ENCODE results near the gene RPP25. TPM values are rescaled to one million over a fixed set of nuclear protein-coding genes. Genes with fewer than 3 reads are reported as not detected.
A peak's percentile ranks its signal among the peaks of the same experiment; 100 is the strongest.

Gene RPP25
- total RNA-seq, 2 experiments from 2014 or later: 0.14 to 0.45 TPM

DNA sequence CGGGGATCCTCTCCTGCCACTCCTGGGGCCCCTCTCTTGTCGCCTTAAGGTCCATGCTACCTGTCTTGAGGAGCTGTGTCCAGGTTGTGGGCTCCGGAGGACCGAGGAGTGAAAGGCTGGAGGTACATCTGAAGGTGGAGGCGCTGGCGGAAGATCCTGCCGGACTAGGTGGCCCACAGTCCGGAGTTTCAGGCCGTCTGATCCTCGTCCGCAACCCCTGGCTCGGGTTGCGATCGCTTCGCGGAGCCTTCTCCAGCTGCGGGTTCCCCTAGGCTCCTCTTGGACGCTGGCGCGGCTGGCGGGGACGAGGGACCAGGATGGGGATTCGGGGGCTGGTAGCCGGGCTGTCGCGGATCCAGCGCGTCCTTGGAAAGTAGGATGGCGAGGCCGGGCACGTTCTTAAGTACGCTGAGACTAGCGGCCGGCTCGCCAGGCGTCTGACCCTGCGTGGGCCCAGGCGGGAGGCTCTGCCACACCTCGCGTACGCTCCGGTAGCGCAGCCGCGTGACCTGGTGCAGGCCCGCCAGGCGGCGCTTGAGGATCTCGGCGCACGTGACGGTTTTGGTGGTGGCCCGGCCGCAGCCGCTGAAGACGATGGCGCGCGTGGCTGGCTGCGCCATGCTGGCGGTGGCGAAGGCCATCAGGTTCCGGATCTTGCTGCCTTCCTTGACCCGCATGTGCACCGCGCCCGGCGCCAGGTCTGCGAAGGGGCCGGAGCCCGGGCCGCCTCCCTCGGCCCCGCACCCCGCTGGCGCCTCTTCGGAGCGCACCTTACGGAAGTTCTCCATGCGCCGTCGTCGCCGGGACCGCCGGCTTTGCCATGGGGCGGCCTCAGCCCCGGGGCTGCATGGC is 550 bp downstream of the RPP25 start:
- Mint-ChIP-seq H3K36me3 (ENCODE audit: low read depth) (no peaks in the 10 kb centered on the region), H3K9me3 (no peaks in the 10 kb centered on the region), H3K27me3 (peaks cover 29% of the 10 kb centered on the region), H3K4me1 (ENCODE audit: low read depth) (peaks cover 21% of the 10 kb centered on the region), H3K27ac (no peak overlapping the region), H3K4me3 (no peak overlapping the region)
- peak; percentile 68 for ATAC-seq (ENCODE audit: poor library complexity)
- peak; percentile 38 to 85 (median 58) for DNase-seq
- H3K27me3 ChIP-seq (ENCODE audit: control insufficient read depth in 1 of 2, insufficient read depth in 2 of 2, low read length in 2 of 2): peaks cover 36 to 37% of the 10 kb centered on the region in 2 experiments
- H3K4me1 ChIP-seq (ENCODE audit: insufficient read depth, low read length): peaks cover 41% of the 10 kb centered on the region
- H3K27ac ChIP-seq (ENCODE audit: low read depth in 1 of 2, low read length in 2 of 2): no peak overlapping the region
- H3K9me3 ChIP-seq (ENCODE audit: control insufficient read depth in 1 of 2, insufficient read depth in 1 of 2, low read length in 2 of 2): peaks cover 0 to 13% of the 10 kb centered on the region in 2 experiments
- POLR2A ChIA-PET: interaction anchor here (0.8 to 2.8 kb wide), 15 partner anchors 15 to 498 kb away, joined by 3 to 11 read pairs (median 4); partner anchors contain the start of genes C15orf39, CLK3, COX5A and FAM219B
- H3K4me3 ChIP-seq (ENCODE audit: low read length): peak overlapping the region; percentile 25
- TF ChIP-seq, protein P1, sequence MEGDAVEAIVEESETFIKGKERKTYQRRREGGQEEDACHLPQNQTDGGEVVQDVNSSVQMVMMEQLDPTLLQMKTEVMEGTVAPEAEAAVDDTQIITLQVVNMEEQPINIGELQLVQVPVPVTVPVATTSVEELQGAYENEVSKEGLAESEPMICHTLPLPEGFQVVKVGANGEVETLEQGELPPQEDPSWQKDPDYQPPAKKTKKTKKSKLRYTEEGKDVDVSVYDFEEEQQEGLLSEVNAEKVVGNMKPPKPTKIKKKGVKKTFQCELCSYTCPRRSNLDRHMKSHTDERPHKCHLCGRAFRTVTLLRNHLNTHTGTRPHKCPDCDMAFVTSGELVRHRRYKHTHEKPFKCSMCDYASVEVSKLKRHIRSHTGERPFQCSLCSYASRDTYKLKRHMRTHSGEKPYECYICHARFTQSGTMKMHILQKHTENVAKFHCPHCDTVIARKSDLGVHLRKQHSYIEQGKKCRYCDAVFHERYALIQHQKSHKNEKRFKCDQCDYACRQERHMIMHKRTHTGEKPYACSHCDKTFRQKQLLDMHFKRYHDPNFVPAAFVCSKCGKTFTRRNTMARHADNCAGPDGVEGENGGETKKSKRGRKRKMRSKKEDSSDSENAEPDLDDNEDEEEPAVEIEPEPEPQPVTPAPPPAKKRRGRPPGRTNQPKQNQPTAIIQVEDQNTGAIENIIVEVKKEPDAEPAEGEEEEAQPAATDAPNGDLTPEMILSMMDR (IDR thresholded peaks at IDR 0.05): peak; percentile 50
- CTCF ChIA-PET: interaction anchor here (0.8 to 1.4 kb wide), 3 partner anchors 32 to 582 kb away, joined by 3 read pairs; partner anchors contain the start of gene C15orf39
- no peaks in the 10 kb centered on the region for H3K36me3 ChIP-seq (ENCODE audit: insufficient read depth, low read length)
- intact Hi-C loops (cut with DNase I, micrococcal nuclease): loop anchor here (2.0 to 10.0 kb wide), 4 partner anchors 15 to 581 kb away; partner anchors contain the start of gene SCAMP5 (in 1 of the 2)

DNA sequence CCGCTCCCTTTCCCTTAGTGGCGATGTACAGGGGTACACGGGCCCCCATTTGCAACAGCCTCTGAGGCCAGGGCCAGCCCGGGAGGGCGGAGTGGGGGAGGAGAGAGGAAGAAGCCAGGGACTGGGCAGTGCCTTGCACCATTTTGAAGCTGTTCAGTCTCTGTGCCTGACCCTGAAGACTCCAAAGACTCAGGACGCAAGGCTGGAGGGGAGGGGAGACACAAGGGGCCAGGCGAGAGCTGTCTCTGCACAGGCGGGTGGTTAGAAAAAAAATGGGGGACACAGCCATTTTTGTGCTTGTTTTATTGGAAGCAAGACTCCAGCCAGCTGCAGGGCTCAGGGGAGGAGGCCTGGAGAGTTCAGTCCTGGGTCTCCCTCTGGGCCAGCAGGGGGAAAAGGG is 1.6 kb downstream of the RPP25 start:
- CTCF ChIA-PET: interaction anchor here (0.8 to 1.0 kb wide), 2 partner anchors 33 to 581 kb away, joined by 3 read pairs; no protein-coding TSS in a partner anchor
- H3K4me1 Mint-ChIP-seq (ENCODE audit: low read depth): peaks cover 26% of the 10 kb centered on the region
- Histone ChIP-seq H3K36me3 (ENCODE audit: insufficient read depth, low read length) (no peaks in the 10 kb centered on the region), H3K4me1 (ENCODE audit: insufficient read depth, low read length) (peaks cover 41% of the 10 kb centered on the region), H3K4me3 (ENCODE audit: low read length) (no peak overlapping the region), H3K27ac (ENCODE audit: low read depth in 1 of 2, low read length in 2 of 2) (no peak overlapping the region), H3K9me3 (ENCODE audit: control insufficient read depth in 1 of 2, insufficient read depth in 1 of 2, low read length in 2 of 2) (peaks cover 0 to 13% of the 10 kb centered on the region in 2 experiments), H3K27me3 (ENCODE audit: control insufficient read depth in 1 of 2, insufficient read depth in 2 of 2, low read length in 2 of 2) (peaks cover 33 to 36% of the 10 kb centered on the region in 2 experiments)
- H3K4me3 Mint-ChIP-seq: peak overlapping the region; percentile 20
- H3K27me3 Mint-ChIP-seq: peaks cover 27% of the 10 kb centered on the region
- no peak for ATAC-seq (ENCODE audit: poor library complexity)
- DNase-seq: no peak
- no peaks in the 10 kb centered on the region for H3K9me3 Mint-ChIP-seq
- intact Hi-C loops (cut with DNase I, micrococcal nuclease): loop anchor here (2.0 to 10.0 kb wide), 3 partner anchors 14 to 580 kb away; no protein-coding TSS in a partner anchor
- POLR2A ChIA-PET: no interaction called here
- no peak overlapping the region for H3K27ac Mint-ChIP-seq
- H3K36me3 Mint-ChIP-seq (ENCODE audit: low read depth): no peaks in the 10 kb centered on the region
- TF ChIP-seq, protein P1 (IDR thresholded peaks at IDR 0.05): no peak

DNA sequence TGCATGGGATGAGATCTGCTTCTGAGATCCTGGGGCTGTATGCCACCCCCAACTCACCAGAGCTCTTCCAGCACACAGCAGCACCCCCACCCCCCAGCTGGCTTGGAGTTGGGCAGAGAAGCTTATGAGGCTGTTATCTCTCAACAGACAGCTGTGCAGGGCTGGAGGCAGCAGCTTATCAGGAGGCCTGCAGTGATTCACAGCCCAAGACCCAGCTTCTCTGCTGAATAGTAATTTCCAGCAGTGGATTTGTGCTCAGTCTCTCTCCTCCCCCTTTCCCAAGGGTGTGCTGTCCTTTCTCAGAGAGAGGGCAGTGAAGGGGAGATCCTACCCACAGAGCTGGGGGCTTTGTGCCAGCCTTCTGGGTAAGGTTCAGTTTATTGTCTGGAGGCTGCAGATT is 2.1 kb downstream of the RPP25 start:
- Histone ChIP-seq H3K27ac (ENCODE audit: low read depth in 1 of 2, low read length in 2 of 2) (no peak overlapping the region), H3K27me3 (ENCODE audit: control insufficient read depth in 1 of 2, insufficient read depth in 2 of 2, low read length in 2 of 2) (peaks cover 28 to 34% of the 10 kb centered on the region in 2 experiments), H3K9me3 (ENCODE audit: control insufficient read depth in 1 of 2, insufficient read depth in 1 of 2, low read length in 2 of 2) (peaks cover 0 to 13% of the 10 kb centered on the region in 2 experiments), H3K36me3 (ENCODE audit: insufficient read depth, low read length) (no peaks in the 10 kb centered on the region), H3K4me1 (ENCODE audit: insufficient read depth, low read length) (peaks cover 41% of the 10 kb centered on the region), H3K4me3 (ENCODE audit: low read length) (no peak overlapping the region)
- CTCF ChIA-PET: no interaction called here
- intact Hi-C loops (cut with DNase I, micrococcal nuclease): loop anchor here (2.0 to 10.0 kb wide), 5 partner anchors 14 to 580 kb away; no protein-coding TSS in a partner anchor
- Mint-ChIP-seq H3K27ac (no peak overlapping the region), H3K4me3 (no peak overlapping the region), H3K4me1 (ENCODE audit: low read depth) (peaks cover 24% of the 10 kb centered on the region), H3K27me3 (peaks cover 23% of the 10 kb centered on the region), H3K36me3 (ENCODE audit: low read depth) (no peaks in the 10 kb centered on the region), H3K9me3 (no peaks in the 10 kb centered on the region)
- DNase-seq (no peak), ATAC-seq (ENCODE audit: poor library complexity) (no peak)
- TF ChIP-seq, protein P1 (IDR thresholded peaks at IDR 0.05): no peak
- POLR2A ChIA-PET: no interaction called here

All from CD4-positive, alpha-beta T cell (primary cell).